HEK293T (cell line): ENCODE data around the gene PAX7.

Experiments
- CTCF ChIA-PET: fragments of 350-600 bp; formaldehyde crosslinking; extraction: SDS; loops from one replicate; lab custom pipeline; 2021; ENCODE audit warnings: antibody characterized with exemption, inconsistent platforms; lab: Yijun Ruan, JAX
- POLR2A ChIA-PET: fragments of 350-600 bp; formaldehyde crosslinking; extraction: SDS; loops from one replicate; lab custom pipeline; 2020; ENCODE audit warnings: antibody characterized with exemption, inconsistent platforms; lab: Yijun Ruan, JAX
- DNase-seq: peaks from one replicate; pipeline ENCODE4 v3.0.0; 2012; ENCODE audit warnings: mixed read lengths; ENCODE audit errors: extremely low spot score
- ARNT ChIP-seq: fragments of 450-650 bp; IDR thresholded peaks from 2 replicates; pipeline ENCODE4 v1.6.1; 2017; ENCODE audit warnings: mild to moderate bottlenecking
- BHLHE40 ChIP-seq: fragments of 450-650 bp; IDR thresholded peaks from 2 replicates; pipeline ENCODE4 v1.6.1; 2016; ENCODE audit warnings: mild to moderate bottlenecking, moderate library complexity, borderline replicate concordance
- CTBP1 ChIP-seq: fragments of 450-650 bp; IDR thresholded peaks from 2 replicates; pipeline ENCODE4 v1.6.1; 2016; ENCODE audit warnings: borderline replicate concordance
- ELF4 ChIP-seq: fragments of 450-650 bp; IDR thresholded peaks from 2 replicates; pipeline ENCODE4 v1.6.1; 2017; ENCODE audit warnings: antibody characterized with exemption
- FOXA1 ChIP-seq: fragments of 450-650 bp; IDR thresholded peaks from 2 replicates; pipeline ENCODE4 v1.6.1; 2016; ENCODE audit warnings: mild to moderate bottlenecking
- FOXK2 ChIP-seq: fragments of 450-650 bp; IDR thresholded peaks from 2 replicates; pipeline ENCODE4 v1.6.1; 2016; ENCODE audit warnings: mild to moderate bottlenecking
- FOXM1 ChIP-seq: fragments of 450-650 bp; IDR thresholded peaks from 2 replicates; pipeline ENCODE4 v1.6.1; 2017; ENCODE audit warnings: mild to moderate bottlenecking, borderline replicate concordance
- HDGF ChIP-seq: fragments of 450-650 bp; IDR thresholded peaks from 2 replicates; pipeline ENCODE4 v1.6.1; 2017; ENCODE audit warnings: antibody characterized with exemption, borderline replicate concordance
- L3MBTL2 ChIP-seq: fragments of 450-650 bp; conservative IDR thresholded peaks from 2 replicates; pipeline ENCODE4 v1.6.1; 2016; ENCODE audit warnings: mild to moderate bottlenecking
- LEF1 ChIP-seq: fragments of 450-650 bp; IDR thresholded peaks from 2 replicates; pipeline ENCODE4 v1.6.1; 2017; ENCODE audit warnings: mild to moderate bottlenecking, borderline replicate concordance
- NFRKB ChIP-seq: fragments of 450-650 bp; IDR thresholded peaks from 2 replicates; pipeline ENCODE4 v1.6.1; 2016; ENCODE audit warnings: mild to moderate bottlenecking, moderate library complexity
- SP1 ChIP-seq: fragments of 450-650 bp; IDR thresholded peaks from 2 replicates; pipeline ENCODE4 v1.6.1; 2017
- SUZ12 ChIP-seq: fragments of 450-650 bp; IDR thresholded peaks from 2 replicates; pipeline ENCODE4 v1.6.1; 2016; ENCODE audit warnings: mild to moderate bottlenecking
- TARDBP ChIP-seq: fragments of 450-650 bp; IDR thresholded peaks from 2 replicates; pipeline ENCODE4 v1.6.1; 2016
- ZNF384 ChIP-seq: fragments of 450-650 bp; IDR thresholded peaks from 2 replicates; pipeline ENCODE4 v1.6.1; 2016
- TF ChIP-seq, protein P1 (sequence below): fragments of 450-650 bp; IDR thresholded peaks from 2 replicates; pipeline ENCODE4 v1.6.1; 2016

Gene PAX7

DNA sequence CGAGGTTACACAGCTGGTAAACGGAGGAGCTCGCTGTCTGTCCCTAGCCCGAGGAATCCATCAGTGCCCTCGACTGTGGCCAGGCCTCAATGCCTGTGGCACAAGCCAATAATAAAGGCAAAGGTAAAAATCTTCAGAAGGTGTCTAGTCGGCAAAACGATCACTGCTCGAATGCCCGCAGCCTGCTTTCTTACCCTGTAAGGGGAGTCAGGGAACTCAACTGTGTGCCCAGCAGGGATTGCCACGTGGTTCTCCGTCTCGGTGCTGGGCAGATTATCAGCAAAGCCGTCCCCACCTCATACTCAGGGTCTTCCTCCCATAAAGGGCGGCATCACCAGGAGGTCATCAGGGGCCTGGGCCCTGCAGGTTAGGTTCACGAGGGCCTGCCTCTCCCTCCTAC lies 103.4 kb downstream of the PAX7 start:
- ChIA-PET POLR2A (interaction anchor here (1.2 kb wide), 1 partner anchor 12 kb away, joined by 4 read pairs; no protein-coding TSS in a partner anchor), CTCF (no interaction called here)
- DNase-seq, result no peak
- TF ChIP-seq L3MBTL2 (no peak), FOXK2 (no peak), FOXM1 (no peak), HDGF (no peak), ARNT (no peak), TARDBP (no peak), ELF4 (no peak), SP1 (no peak), ZNF384 (no peak), CTBP1 (no peak), NFRKB (no peak), SUZ12 (no peak), FOXA1 (no peak), BHLHE40 (no peak)

DNA sequence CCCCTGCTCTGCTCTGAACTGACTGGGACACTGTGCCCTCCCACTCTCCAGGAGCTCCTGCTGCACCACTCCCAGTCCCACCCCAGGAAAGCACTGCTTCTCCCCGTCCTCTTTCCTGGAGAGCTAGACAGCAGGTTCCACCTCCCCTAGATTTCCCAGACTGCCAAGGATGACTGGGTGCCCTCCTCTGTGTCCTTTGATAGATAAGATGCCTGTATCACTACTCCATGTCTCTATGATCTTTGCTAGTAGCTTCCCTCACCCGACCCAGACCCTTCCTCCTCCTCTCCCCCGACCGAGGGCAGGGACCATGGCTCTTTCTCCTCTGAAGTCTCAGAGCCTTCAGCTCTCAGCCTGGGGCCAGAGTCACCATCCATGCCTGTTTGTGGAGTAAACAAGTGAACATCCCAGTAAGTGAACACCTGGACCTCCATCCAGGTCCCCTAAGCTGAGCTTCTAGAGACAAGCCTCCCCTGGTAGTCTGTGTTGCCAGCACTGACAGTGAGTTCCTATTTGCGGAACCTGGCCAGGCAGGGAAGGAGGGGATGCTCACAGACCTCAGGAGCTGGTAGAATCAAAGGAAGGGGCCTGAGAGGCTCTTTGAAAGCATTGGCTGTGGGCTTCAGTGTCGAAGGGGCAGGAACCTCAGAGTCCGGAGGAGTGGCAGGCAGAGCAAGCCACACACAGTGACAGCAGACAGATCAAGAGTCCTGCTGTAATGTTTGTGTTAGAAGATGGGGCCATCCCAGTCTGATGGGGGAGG lies 104.0 kb downstream of the PAX7 start:
- DNase-seq, result no peak
- TF ChIP-seq FOXA1 (no peak), ARNT (no peak), TARDBP (no peak), LEF1 (no peak), L3MBTL2 (no peak), FOXK2 (no peak), SP1 (no peak), FOXM1 (no peak), ZNF384 (no peak)
- TF ChIP-seq, protein P1, sequence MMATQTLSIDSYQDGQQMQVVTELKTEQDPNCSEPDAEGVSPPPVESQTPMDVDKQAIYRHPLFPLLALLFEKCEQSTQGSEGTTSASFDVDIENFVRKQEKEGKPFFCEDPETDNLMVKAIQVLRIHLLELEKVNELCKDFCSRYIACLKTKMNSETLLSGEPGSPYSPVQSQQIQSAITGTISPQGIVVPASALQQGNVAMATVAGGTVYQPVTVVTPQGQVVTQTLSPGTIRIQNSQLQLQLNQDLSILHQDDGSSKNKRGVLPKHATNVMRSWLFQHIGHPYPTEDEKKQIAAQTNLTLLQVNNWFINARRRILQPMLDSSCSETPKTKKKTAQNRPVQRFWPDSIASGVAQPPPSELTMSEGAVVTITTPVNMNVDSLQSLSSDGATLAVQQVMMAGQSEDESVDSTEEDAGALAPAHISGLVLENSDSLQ, result no peak
- CTCF ChIA-PET, result no interaction called here
- POLR2A ChIA-PET, result interaction anchor here (1.2 kb wide), 1 partner anchor 12 kb away, joined by 4 read pairs; no protein-coding TSS in a partner anchor

- POLR2A ChIA-PET, result no interaction called here
- no peak for DNase-seq
- TF ChIP-seq CTBP1 (no peak), FOXM1 (no peak), FOXA1 (no peak), NFRKB (no peak), HDGF (no peak), SUZ12 (no peak), LEF1 (no peak)
- TF ChIP-seq, protein P1, result no peak
- CTCF ChIA-PET, result no interaction called here
Measured at GRCh38 chr1:18735224-18735997, 104.8 kb downstream of the PAX7 start.

DNA sequence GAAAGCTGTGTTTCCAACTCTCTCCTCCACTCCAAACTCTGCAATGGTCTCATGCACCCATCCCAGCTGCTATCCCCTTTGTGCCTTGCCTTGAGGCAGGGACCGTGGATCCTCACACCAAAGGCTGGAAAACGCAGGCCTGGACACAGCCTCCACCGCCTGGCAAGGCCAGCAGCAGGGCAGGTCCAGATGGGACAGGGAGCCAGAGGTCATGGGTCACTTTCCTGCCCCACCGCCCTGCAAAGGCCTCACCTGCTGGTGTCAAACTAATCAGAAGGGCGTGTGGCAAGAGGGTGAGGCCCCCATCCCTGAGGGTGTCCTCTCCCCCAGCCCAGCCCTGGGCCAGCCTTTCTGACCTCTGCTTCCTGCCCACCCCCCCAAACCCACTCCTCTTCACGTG lies 106.3 kb downstream of the PAX7 start:
- no peak for TF ChIP-seq ZNF384
- TF ChIP-seq, protein P1, result no peak
- TF ChIP-seq NFRKB, result no peak
- no peak for TF ChIP-seq FOXA1
- no peak for TF ChIP-seq ELF4
- TF ChIP-seq TARDBP, result no peak
- no peak for TF ChIP-seq SUZ12
- TF ChIP-seq FOXK2, result no peak
- TF ChIP-seq SP1, result no peak
- no peak for TF ChIP-seq LEF1
- no peak for TF ChIP-seq FOXM1
- TF ChIP-seq L3MBTL2, result no peak
- TF ChIP-seq CTBP1, result no peak
- no peak for TF ChIP-seq ARNT
- TF ChIP-seq HDGF, result no peak
- ChIA-PET POLR2A (no interaction called here), CTCF (no interaction called here)
- no peak for DNase-seq

DNA sequence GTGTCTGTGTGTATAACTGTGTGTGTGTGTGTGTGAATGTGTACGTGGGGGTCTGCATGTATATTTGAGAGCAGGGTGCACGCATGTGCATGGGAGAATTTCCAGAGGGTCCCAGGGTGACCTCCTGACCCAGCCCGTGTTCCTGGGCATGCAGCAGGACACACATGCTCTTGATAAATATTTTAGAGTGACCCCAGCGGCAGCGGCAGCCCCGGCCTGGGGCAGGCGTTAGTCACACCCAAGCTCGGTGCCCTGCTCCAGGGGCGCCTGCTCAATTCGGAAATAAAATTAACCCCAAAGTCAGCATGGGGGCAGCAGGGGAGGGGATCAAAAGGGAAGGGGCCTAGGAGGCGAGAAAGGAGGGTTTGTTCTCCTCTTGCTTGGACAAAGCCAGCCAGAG lies 107.5 kb downstream of the PAX7 start:
- TF ChIP-seq NFRKB (no peak), FOXA1 (no peak), FOXM1 (no peak), SUZ12 (no peak), BHLHE40 (no peak), ZNF384 (no peak), L3MBTL2 (no peak), FOXK2 (no peak), HDGF (no peak), CTBP1 (no peak)
- CTCF ChIA-PET, result no interaction called here
- POLR2A ChIA-PET, result no interaction called here
- DNase-seq, result no peak

GRCh38 chr1:18738617-18739016 lies 108.0 kb downstream of the PAX7 start:
- no peak for DNase-seq
- ChIA-PET CTCF (no interaction called here), POLR2A (no interaction called here)
- TF ChIP-seq ELF4, result no peak
- TF ChIP-seq TARDBP, result no peak
- no peak for TF ChIP-seq LEF1
- TF ChIP-seq FOXK2, result no peak
- no peak for TF ChIP-seq FOXM1
- TF ChIP-seq BHLHE40, result no peak
- TF ChIP-seq ARNT, result no peak
- no peak for TF ChIP-seq SUZ12
- TF ChIP-seq, protein P1, result no peak
- TF ChIP-seq FOXA1, result no peak
